Measurements from ENCODE around the gene DMAC2L. TPM values are rescaled to one million over a fixed set of nuclear protein-coding genes. Genes with fewer than 3 reads are reported as not detected.

DMAC2L gene, protein sequence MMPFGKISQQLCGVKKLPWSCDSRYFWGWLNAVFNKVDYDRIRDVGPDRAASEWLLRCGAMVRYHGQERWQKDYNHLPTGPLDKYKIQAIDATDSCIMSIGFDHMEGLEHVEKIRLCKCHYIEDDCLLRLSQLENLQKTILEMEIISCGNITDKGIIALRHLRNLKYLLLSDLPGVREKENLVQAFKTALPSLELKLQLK
- 12.4 TPM for polyA plus RNA-seq (2012; ENCODE audit: insufficient read depth, insufficient read length, low read depth)

DNA sequence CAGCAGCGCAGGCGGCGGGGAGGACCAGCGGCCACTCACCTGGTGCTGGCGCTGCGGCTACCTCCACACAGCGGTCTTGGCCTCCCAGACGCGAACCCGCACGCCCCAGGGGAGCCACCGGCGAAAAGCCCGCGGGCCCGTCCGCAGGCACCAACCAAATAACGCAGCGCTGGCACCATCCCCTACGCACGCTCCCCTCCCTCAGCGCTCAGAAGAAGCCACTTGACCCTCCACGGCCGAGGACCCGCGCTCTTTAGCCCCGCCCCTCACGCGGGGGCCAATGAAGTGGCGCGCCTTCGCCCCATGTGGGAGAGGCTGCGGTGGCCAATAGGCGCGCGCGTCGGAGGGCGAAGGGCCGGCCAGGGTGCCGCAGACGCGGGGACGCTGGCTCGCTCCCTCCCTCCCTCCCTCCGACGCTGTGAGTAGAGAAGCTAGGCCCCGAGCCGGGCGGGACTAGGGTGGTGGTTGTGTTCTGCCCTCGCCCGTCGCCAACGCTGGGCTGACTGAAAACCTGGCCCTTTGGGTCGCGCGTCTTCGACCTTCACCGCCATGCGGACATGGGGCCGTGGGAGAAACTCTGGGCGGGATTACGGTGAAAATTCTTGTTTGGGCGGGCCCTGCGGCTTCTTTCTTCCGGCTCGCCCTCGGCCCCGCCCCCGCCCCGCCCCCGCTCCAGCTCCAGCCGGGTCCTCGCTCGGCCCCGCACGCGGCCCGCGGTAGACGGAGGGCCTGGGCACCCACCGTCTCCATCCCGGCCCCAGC lies at the start of gene DMAC2L, which contains the start of gene L2HGDH:
Gene DMAC2L, plus strand, starts transcription at position 353 of the 762 bp plus-strand sequence. CDS start 9,164 bp downstream, outside the sequence.
Gene L2HGDH, minus strand, starts transcription at position 258 of the 762 bp plus-strand sequence. Its CDS starts 79 bp downstream, at position 179.
- peak; percentile 97 for DNase-seq
- Histone ChIP-seq H3K4me1 (no peaks in the 10 kb centered on the region), H3K27me3 (no peaks in the 10 kb centered on the region), H3K9me3 (no peaks in the 10 kb centered on the region), H3K36me3 (no peaks in the 10 kb centered on the region), H3K4me3 (ENCODE audit: low read depth, low read length) (peak within 1 kb of the TSS; percentile 89)
- TF ChIP-seq, protein P1, sequence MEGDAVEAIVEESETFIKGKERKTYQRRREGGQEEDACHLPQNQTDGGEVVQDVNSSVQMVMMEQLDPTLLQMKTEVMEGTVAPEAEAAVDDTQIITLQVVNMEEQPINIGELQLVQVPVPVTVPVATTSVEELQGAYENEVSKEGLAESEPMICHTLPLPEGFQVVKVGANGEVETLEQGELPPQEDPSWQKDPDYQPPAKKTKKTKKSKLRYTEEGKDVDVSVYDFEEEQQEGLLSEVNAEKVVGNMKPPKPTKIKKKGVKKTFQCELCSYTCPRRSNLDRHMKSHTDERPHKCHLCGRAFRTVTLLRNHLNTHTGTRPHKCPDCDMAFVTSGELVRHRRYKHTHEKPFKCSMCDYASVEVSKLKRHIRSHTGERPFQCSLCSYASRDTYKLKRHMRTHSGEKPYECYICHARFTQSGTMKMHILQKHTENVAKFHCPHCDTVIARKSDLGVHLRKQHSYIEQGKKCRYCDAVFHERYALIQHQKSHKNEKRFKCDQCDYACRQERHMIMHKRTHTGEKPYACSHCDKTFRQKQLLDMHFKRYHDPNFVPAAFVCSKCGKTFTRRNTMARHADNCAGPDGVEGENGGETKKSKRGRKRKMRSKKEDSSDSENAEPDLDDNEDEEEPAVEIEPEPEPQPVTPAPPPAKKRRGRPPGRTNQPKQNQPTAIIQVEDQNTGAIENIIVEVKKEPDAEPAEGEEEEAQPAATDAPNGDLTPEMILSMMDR (IDR thresholded peaks at IDR 0.05; ENCODE audit: low read depth, low read length), result no peak

DNA sequence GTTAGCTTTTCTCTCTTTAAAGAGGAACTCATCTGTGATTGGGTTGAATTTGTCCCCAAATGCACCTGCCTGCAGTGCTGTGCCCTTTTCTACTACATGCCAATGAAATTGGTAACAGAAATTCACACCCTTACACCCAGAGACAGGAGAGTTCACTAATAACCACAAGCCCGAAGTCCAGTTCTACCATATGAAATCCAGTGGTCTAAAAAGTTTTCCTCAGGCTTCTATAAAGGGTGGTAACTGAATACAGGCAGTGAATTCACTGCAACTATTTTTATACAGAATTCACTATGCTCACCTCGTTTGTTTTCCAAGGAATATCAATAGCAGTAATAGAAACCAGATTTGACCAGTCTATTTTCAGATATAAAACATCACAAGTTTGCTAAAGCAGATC lies 49.3 kb upstream of the DMAC2L start:
- TF ChIP-seq, protein P1 (IDR thresholded peaks at IDR 0.05; ENCODE audit: low read depth, low read length), result no peak
- Histone ChIP-seq H3K27me3 (no peaks in the 10 kb centered on the region), H3K4me1 (no peaks in the 10 kb centered on the region), H3K36me3 (peaks cover 4% of the 10 kb centered on the region), H3K4me3 (ENCODE audit: low read depth, low read length) (no peak overlapping the region), H3K9me3 (no peaks in the 10 kb centered on the region)
- DNase-seq, result no peak

DNA sequence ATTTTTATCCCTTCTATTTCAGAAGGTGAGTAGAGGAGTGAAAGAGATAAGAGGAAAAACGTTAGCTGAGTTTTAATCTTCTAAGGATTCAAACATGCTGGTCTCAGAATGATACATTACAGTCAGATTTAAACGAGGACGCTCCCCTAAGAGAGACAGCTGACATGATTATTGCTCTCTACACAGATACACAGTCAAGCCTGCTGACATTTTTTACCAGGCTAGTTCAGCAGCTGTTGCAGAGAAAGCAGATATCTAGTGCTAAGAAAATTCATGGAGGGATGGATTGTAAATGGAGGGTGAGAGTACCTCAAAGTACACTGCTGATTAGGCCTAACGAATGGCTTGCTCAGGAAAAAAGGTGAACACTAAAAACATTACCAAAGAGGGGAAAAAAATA lies 48.8 kb upstream of the DMAC2L start:
- Histone ChIP-seq H3K4me1 (no peaks in the 10 kb centered on the region), H3K27me3 (no peaks in the 10 kb centered on the region), H3K9me3 (no peaks in the 10 kb centered on the region), H3K36me3 (peaks cover 4% of the 10 kb centered on the region), H3K4me3 (ENCODE audit: low read depth, low read length) (no peak overlapping the region)
- TF ChIP-seq, protein P1 (IDR thresholded peaks at IDR 0.05; ENCODE audit: low read depth, low read length), result no peak
- no peak for DNase-seq

DNA sequence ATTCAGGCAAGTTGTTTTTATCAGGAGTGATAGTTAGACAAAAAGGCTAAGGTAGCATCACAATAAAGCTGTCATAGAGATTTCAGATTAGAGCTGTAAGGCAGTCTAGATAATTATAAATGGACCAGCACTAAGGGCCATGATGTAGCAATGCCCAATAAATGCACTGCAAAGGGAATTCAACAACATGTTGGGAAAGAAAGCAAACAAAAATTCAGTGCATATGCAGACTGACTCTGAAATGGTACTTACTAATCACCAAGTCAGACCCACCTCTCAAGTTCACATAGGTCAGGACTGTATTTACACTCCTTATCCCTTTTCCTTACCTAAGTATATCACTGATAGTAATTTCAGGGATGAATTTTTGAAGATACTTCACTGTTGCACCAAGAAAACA lies 47.1 kb upstream of the DMAC2L start:
- Histone ChIP-seq H3K9me3 (no peaks in the 10 kb centered on the region), H3K4me1 (no peaks in the 10 kb centered on the region), H3K4me3 (ENCODE audit: low read depth, low read length) (no peak overlapping the region), H3K27me3 (no peaks in the 10 kb centered on the region), H3K36me3 (peaks cover 5% of the 10 kb centered on the region)
- no peak for DNase-seq
- TF ChIP-seq, protein P1 (IDR thresholded peaks at IDR 0.05; ENCODE audit: low read depth, low read length), result no peak

DNA sequence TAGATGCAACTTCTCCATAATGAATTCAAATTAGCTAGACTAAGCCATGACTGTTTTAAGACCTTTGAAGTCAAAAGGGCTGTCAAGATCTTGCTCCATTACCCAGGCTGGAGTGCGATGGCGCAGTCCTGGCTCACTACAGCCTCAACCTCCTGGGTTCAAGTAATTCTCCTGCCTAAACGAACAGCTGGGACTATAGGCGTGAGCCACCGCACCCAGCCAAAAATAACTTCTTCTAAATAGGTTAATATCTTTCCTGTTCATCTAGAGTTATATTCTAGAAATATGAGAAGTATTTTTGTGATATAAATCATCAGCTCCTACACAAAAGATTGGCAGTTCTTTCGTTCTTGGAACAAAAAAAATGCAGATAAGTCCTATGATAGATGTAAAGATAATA lies 41.2 kb upstream of the DMAC2L start:
- no peak for DNase-seq
- TF ChIP-seq, protein P1 (IDR thresholded peaks at IDR 0.05; ENCODE audit: low read depth, low read length), result no peak
- no peaks in the 10 kb centered on the region for H3K9me3 ChIP-seq

DNA sequence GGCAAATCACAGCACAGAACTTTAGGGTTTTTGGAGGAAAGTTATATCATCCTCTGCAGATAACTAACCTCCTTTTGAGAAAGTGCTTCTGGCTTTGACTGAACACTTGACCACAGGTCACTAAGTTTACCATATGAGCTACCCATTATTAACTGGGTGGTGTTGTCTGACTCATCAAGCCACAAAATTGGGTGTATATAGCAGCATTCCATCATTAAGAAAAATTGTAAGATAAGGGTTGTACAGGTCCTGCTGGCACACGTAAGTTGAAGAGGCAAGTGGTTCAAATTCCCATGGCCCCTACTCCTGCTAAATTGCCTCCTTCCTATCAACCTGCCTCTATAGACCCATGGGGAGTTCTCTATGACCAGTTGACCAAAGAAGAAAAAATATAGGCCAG lies 39.6 kb upstream of the DMAC2L start:
- no peaks in the 10 kb centered on the region for H3K9me3 ChIP-seq
- H3K4me3 ChIP-seq (ENCODE audit: low read depth, low read length), result no peak overlapping the region
- TF ChIP-seq, protein P1 (IDR thresholded peaks at IDR 0.05; ENCODE audit: low read depth, low read length), result no peak
- H3K27me3 ChIP-seq, result no peaks in the 10 kb centered on the region
- no peak for DNase-seq
- H3K36me3 ChIP-seq, result peaks cover 3% of the 10 kb centered on the region; the same call in 1 of the 2 replicates
- H3K4me1 ChIP-seq, result no peaks in the 10 kb centered on the region

More for the DNA sequence above, 41.2 kb upstream of the DMAC2L start:
- H3K4me3 ChIP-seq (ENCODE audit: low read depth, low read length), result no peak overlapping the region
- H3K4me1 ChIP-seq, result no peaks in the 10 kb centered on the region
- peaks cover 3% of the 10 kb centered on the region; the same call in 1 of the 2 replicates for H3K36me3 ChIP-seq
- no peaks in the 10 kb centered on the region for H3K27me3 ChIP-seq

All from BE2C (cell line).